ENCODE results near the gene STK32C. TPM values are rescaled to one million over a fixed set of nuclear protein-coding genes. Genes with fewer than 3 reads are reported as not detected.

STK32C gene
- total RNA-seq, 1 donor from 2014 or later: 2.5 TPM

- peak overlapping the region; percentile 81 for H3K4me3 Mint-ChIP-seq
- H3K27ac ChIP-seq: no peak overlapping the region
- TF ChIP-seq EZH2phosphoT487 (IDR thresholded peaks at IDR 0.05) (no peak), CTCF (IDR thresholded peaks at IDR 0.05) (no peak), EZH2 (IDR thresholded peaks at IDR 0.05) (no peak)
- peaks cover 20% of the 10 kb centered on the region for H3K27me3 Mint-ChIP-seq (ENCODE audit: insufficient read depth, low read depth)
- H3K27ac Mint-ChIP-seq: no peak overlapping the region
- H3K4me2 ChIP-seq: no peak overlapping the region
- H3K79me2 ChIP-seq (ENCODE audit: low read depth): no peaks in the 10 kb centered on the region
- H3K4me1 Mint-ChIP-seq: peaks cover 22% of the 10 kb centered on the region
- no peaks in the 10 kb centered on the region for H3K9me3 ChIP-seq (ENCODE audit: low read depth)
- peaks cover 12% of the 10 kb centered on the region for H4K20me1 ChIP-seq (ENCODE audit: low read depth)
- H3K36me3 ChIP-seq: no peaks in the 10 kb centered on the region
- no peak overlapping the region for H2AFZ ChIP-seq (replicated peaks)
- no peak for DNase-seq (ENCODE audit: low spot score)
- peaks cover 5% of the 10 kb centered on the region for H3K9me3 Mint-ChIP-seq
- no peak overlapping the region for H3K4me3 ChIP-seq
- peaks cover 75% of the 10 kb centered on the region for H3K27me3 ChIP-seq
- no peak overlapping the region for H3K9ac ChIP-seq
- peaks cover 13% of the 10 kb centered on the region for H3K4me1 ChIP-seq
- H3K36me3 Mint-ChIP-seq: peaks cover 8% of the 10 kb centered on the region
- no peaks in the 10 kb centered on the region for H3F3A ChIP-seq (ENCODE audit: low read depth)
Observed at GRCh38 chr10:132309879-132310591, 2.3 kb upstream of the STK32C start.

DNA sequence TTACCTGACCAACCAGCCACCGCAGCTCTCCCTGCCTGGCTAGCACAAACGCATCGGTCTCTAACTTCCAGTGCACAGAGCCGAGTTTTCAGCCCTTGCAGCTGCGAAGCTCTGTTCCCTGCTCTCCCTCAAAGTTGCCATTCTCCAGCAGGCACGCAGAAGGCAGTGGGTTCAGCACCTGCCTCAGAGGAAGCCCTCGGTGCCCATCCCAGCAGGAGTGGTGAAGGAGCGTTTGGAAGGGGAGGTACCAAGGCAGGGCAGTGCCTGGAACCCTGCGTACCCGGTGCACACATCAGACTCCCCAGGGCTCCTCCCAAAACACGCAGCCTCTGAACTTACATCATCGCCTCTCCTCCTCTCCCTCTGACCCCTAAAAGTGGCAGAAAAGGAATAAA lies 1.7 kb upstream of the STK32C start:
- H3K9me3 Mint-ChIP-seq: peaks cover 5% of the 10 kb centered on the region
- H3K79me2 ChIP-seq (ENCODE audit: low read depth): no peaks in the 10 kb centered on the region
- no peaks in the 10 kb centered on the region for H3F3A ChIP-seq (ENCODE audit: low read depth)
- no peak overlapping the region for H3K4me3 ChIP-seq
- no peak overlapping the region for H3K27ac Mint-ChIP-seq
- peaks cover 79% of the 10 kb centered on the region for H3K27me3 ChIP-seq
- peaks cover 13% of the 10 kb centered on the region for H3K4me1 ChIP-seq
- peak overlapping the region; percentile 81 for H3K4me3 Mint-ChIP-seq
- H3K4me2 ChIP-seq: no peak overlapping the region
- H3K9ac ChIP-seq: no peak overlapping the region
- H3K36me3 Mint-ChIP-seq: peaks cover 8% of the 10 kb centered on the region
- no peak for DNase-seq (ENCODE audit: low spot score)
- no peaks in the 10 kb centered on the region for H3K36me3 ChIP-seq
- H3K27me3 Mint-ChIP-seq (ENCODE audit: insufficient read depth, low read depth): peaks cover 23% of the 10 kb centered on the region
- H3K27ac ChIP-seq: no peak overlapping the region
- H3K9me3 ChIP-seq (ENCODE audit: low read depth): no peaks in the 10 kb centered on the region
- H2AFZ ChIP-seq (replicated peaks): no peak overlapping the region
- peaks cover 22% of the 10 kb centered on the region for H3K4me1 Mint-ChIP-seq
- no peak for TF ChIP-seq EZH2 (IDR thresholded peaks at IDR 0.05)
- TF ChIP-seq EZH2phosphoT487 (IDR thresholded peaks at IDR 0.05): no peak
- no peak for TF ChIP-seq CTCF (IDR thresholded peaks at IDR 0.05)
- H4K20me1 ChIP-seq (ENCODE audit: low read depth): peaks cover 12% of the 10 kb centered on the region

DNA sequence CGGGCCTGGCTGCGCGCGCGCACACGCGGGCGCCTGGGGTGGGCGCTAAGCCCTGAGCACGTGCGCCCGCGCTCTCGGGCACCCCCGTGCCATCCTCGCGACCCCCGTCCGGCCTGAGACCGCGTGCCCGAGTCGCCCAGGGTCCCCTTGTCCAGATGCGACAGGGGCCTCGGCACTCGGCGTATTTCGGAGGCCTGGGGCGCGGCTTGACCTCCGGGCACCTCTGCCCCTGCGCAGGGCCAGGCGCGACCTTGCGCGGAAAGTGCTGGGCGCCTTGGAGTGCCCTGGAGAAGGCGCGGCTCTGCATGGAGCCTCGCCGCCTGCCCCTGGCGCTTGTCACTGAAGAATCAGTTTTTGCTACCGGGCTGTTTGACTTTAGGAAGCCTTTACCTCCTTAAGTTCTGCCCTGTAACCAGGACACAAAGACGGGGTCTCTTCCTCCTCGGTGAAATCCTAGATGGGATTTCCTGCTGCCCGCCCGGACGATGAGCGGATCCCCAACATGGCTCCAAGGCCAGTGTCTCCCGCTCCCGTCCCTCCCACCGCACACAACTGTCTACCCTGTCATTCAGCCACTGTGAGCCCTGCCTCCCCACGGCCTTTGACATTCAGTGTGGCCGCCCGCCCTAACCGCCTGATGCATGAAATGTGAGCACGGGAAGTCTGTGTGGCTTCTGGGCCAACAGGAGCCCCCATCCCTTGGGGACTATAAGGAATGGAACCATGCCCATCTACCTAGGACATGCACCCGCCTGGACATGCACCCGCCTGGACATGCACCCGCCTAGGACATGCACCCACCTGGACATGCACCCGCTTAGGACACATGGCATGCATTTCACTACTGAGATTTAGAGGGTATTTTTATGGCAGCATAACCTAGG lies 1.1 kb upstream of the STK32C start:
- H2AFZ ChIP-seq (replicated peaks): peak overlapping the region; percentile 94
- TF ChIP-seq EZH2phosphoT487 (IDR thresholded peaks at IDR 0.05) (peak; percentile 47), CTCF (IDR thresholded peaks at IDR 0.05) (no peak), EZH2 (IDR thresholded peaks at IDR 0.05) (peak; percentile 50)
- H4K20me1 ChIP-seq (ENCODE audit: low read depth): peaks cover 12% of the 10 kb centered on the region
- peaks cover 13% of the 10 kb centered on the region for H3K4me1 ChIP-seq
- H3K27me3 Mint-ChIP-seq (ENCODE audit: insufficient read depth, low read depth): peaks cover 22% of the 10 kb centered on the region
- DNase-seq (ENCODE audit: low spot score): peak; percentile 76
- no peaks in the 10 kb centered on the region for H3K36me3 ChIP-seq
- peaks cover 6% of the 10 kb centered on the region for H3K9me3 Mint-ChIP-seq
- no peak overlapping the region for H3K27ac ChIP-seq
- no peak overlapping the region for H3K27ac Mint-ChIP-seq
- no peak overlapping the region for H3K9ac ChIP-seq
- peak overlapping the region; percentile 94 for H3K4me2 ChIP-seq
- H3F3A ChIP-seq (ENCODE audit: low read depth): no peaks in the 10 kb centered on the region
- peaks cover 86% of the 10 kb centered on the region for H3K27me3 ChIP-seq
- peak overlapping the region; percentile 75 for H3K4me3 ChIP-seq
- no peaks in the 10 kb centered on the region for H3K9me3 ChIP-seq (ENCODE audit: low read depth)
- no peaks in the 10 kb centered on the region for H3K79me2 ChIP-seq (ENCODE audit: low read depth)
- H3K4me1 Mint-ChIP-seq: peaks cover 23% of the 10 kb centered on the region
- H3K36me3 Mint-ChIP-seq: peaks cover 8% of the 10 kb centered on the region
- H3K4me3 Mint-ChIP-seq: peak overlapping the region; percentile 81

Data from neural progenitor cell (in vitro differentiated cells).